GM12878 (cell line): ENCODE results near the gene CSRP1. TPM values are rescaled to one million over a fixed set of nuclear protein-coding genes. Genes with fewer than 3 reads are reported as not detected.

Experiments
- ATAC-seq: fragments of 200-7000 bp; cut with Tn5 transposase; 3 replicates; pipeline ENCODE4 v1.9.1; 2020; ENCODE audit warnings: mild to moderate bottlenecking, moderate library complexity
- BruUV-seq: library from RNA; stranded (reverse); fragments of 400-500 nt; replicated peaks from 2 replicates; lab custom pipeline; 2021; lab: Mats Ljungman, UMichigan
- CTCF ChIA-PET: fragments of 300-600 bp; sonication (Branson Sonifier 250); formaldehyde crosslinking; extraction: SDS; loops from one replicate; lab custom pipeline; 2021; ENCODE audit warnings: inconsistent platforms; lab: Yijun Ruan, JAX
- POLR2A ChIA-PET: fragments of 350-600 bp; formaldehyde crosslinking; extraction: SDS; loops from one replicate; lab custom pipeline; 2021; ENCODE audit warnings: inconsistent platforms; lab: Charles Lee
- RAD21 ChIA-PET: fragments of 300-600 bp; sonication (Branson Sonifier 250); formaldehyde crosslinking; loops from one replicate; lab custom pipeline; 2023; ENCODE audit warnings: antibody characterized with exemption; ENCODE audit not compliant: unreplicated experiment; lab: Charles Lee
- SMC1A ChIA-PET: fragments of 300-600 bp; sonication (Branson Sonifier 250); formaldehyde crosslinking; loops from one replicate; lab custom pipeline; 2023; ENCODE audit not compliant: unreplicated experiment, uncharacterized antibody; lab: Charles Lee
- DNase-seq: peaks from one replicate; pipeline ENCODE4 v3.0.0-alpha.2; 2011; ENCODE audit warnings: low read depth, low spot score
- FAIRE-seq: peaks from 3 replicates; lab custom pipeline; 2011; peaks lifted over from hg19 to GRCh38; lab: Jason Lieb, UNC
- H2AFZ ChIP-seq: 2 replicates; pipeline ENCODE4 v1.6.0; 2011; ENCODE audit warnings: low read depth, low read length, control low read depth; ENCODE audit not compliant: control insufficient read depth
- H3K27ac ChIP-seq: 2 replicates; pipeline ENCODE4 v1.5.1; 2011; ENCODE audit warnings: control low read depth; ENCODE audit not compliant: control insufficient read depth, insufficient read depth
- H3K27me3 ChIP-seq, 2 experiments: replicated peaks in 1 of 2; 2 replicates each; pipeline versions ENCODE4 v1.6.0 to v1.6.1; 2011; ENCODE audit warnings: low read length in 1 of 2; ENCODE audit not compliant: control insufficient read depth in 2 of 2, insufficient read depth in 2 of 2
- H3K36me3 ChIP-seq, 2 experiments: 2 replicates each; pipeline ENCODE4 v1.5.1; 2011; ENCODE audit warnings: low read length in 1 of 2; ENCODE audit not compliant: control insufficient read depth in 2 of 2, insufficient read depth in 2 of 2
- H3K4me1 ChIP-seq: 2 replicates; pipeline ENCODE4 v1.6.1; 2011; ENCODE audit warnings: mild to moderate bottlenecking, low read length, moderate library complexity, mixed read lengths; ENCODE audit not compliant: control insufficient read depth, insufficient read depth
- H3K4me2 ChIP-seq: 2 replicates; pipeline ENCODE4 v1.6.0; 2011; ENCODE audit warnings: control low read depth; ENCODE audit not compliant: control insufficient read depth, insufficient read depth
- H3K4me3 ChIP-seq: fragments of 200-600 bp; sonication (generic); 2 replicates; pipeline ENCODE4 v1.5.1; 2016
- H3K79me2 ChIP-seq: 2 replicates; pipeline ENCODE4 v1.6.0; 2011; ENCODE audit warnings: low read length; ENCODE audit not compliant: control insufficient read depth, insufficient read depth
- H3K9ac ChIP-seq: 2 replicates; pipeline ENCODE4 v1.8.0; 2011; ENCODE audit warnings: low read length, control low read depth, mixed read lengths; ENCODE audit not compliant: control insufficient read depth, insufficient read depth
- H3K9me3 ChIP-seq: replicated peaks from 3 replicates; pipeline ENCODE4 v1.5.1; 2011; ENCODE audit warnings: mild to moderate bottlenecking, low read length; ENCODE audit not compliant: control insufficient read depth, insufficient read depth
- H4K20me1 ChIP-seq: 2 replicates; pipeline ENCODE4 v1.6.0; 2011; ENCODE audit not compliant: control insufficient read depth, insufficient read depth
- ATF7 ChIP-seq: fragments of 450-650 bp; IDR thresholded peaks from 2 replicates; pipeline ENCODE4 v1.6.1; 2016; ENCODE audit warnings: low read depth, mild to moderate bottlenecking
- BACH1 ChIP-seq: fragments of 450-650 bp; IDR thresholded peaks from 2 replicates; pipeline ENCODE4 v1.6.1; 2017; ENCODE audit warnings: mild to moderate bottlenecking, borderline replicate concordance
- CHD2 ChIP-seq: IDR thresholded peaks from 2 replicates; pipeline ENCODE4 v1.6.1; 2011; ENCODE audit warnings: low read depth, low read length, improper control_type of control experiment, borderline replicate concordance
- E2F4 ChIP-seq: IDR thresholded peaks from 2 replicates; pipeline ENCODE4 v1.6.1; 2012; ENCODE audit warnings: low read depth, low read length, improper control_type of control experiment
- EED ChIP-seq: sonication (generic); IDR thresholded peaks from 2 replicates; pipeline ENCODE4 v1.6.1; 2016; ENCODE audit warnings: antibody characterized with exemption, low read depth
- EGR1 ChIP-seq, 2 experiments: IDR thresholded peaks; 1 replicate in 1 of 2; 2 replicates in 1 of 2; pipeline ENCODE4 v1.6.1; 2011 to 2012; ENCODE audit warnings: low read depth in 2 of 2, low read length in 2 of 2, borderline replicate concordance in 1 of 2, mild to moderate bottlenecking in 1 of 2, moderate library complexity in 1 of 2
- IKZF1 ChIP-seq: fragments of 450-650 bp; conservative IDR thresholded peaks from 2 replicates; pipeline ENCODE4 v1.6.1; 2017; ENCODE audit warnings: antibody characterized with exemption, mild to moderate bottlenecking
- IKZF2 ChIP-seq, 2 experiments: fragments of 450-650 bp; IDR thresholded peaks; 2 replicates each; pipeline ENCODE4 v1.6.1; 2017; ENCODE audit warnings: mild to moderate bottlenecking in 2 of 2, moderate library complexity in 2 of 2
- LARP7 ChIP-seq: fragments of 450-650 bp; IDR thresholded peaks from 2 replicates; pipeline ENCODE4 v1.6.1; 2017; ENCODE audit warnings: mild to moderate bottlenecking
- NBN ChIP-seq: fragments of 450-650 bp; IDR thresholded peaks from 2 replicates; pipeline ENCODE4 v1.6.1; 2016
- RBBP5 ChIP-seq: fragments of 200-600 bp; sonication (generic); conservative IDR thresholded peaks from 2 replicates; pipeline ENCODE4 v1.6.1; 2016
- RELB ChIP-seq: fragments of 450-650 bp; IDR thresholded peaks from 2 replicates; pipeline ENCODE4 v1.6.1; 2017; ENCODE audit warnings: low read depth, mild to moderate bottlenecking, moderate library complexity
- REST ChIP-seq: IDR thresholded peaks from 2 replicates; pipeline ENCODE4 v1.6.1; 2012; ENCODE audit warnings: mild to moderate bottlenecking, low read depth, low read length
- ZNF384 ChIP-seq: IDR thresholded peaks from 2 replicates; pipeline ENCODE4 v1.6.1; 2012; ENCODE audit warnings: low read depth, mild to moderate bottlenecking, low read length, improper control_type of control experiment, borderline replicate concordance
- ZNF622 ChIP-seq: fragments of 450-650 bp; IDR thresholded peaks from 2 replicates; pipeline ENCODE4 v1.6.1; 2017; ENCODE audit warnings: mild to moderate bottlenecking, inconsistent platforms
- WGBS: methylation state at CpG from one replicate; pipeline ENCODE4 v1.1.6; 2016; ENCODE audit warnings: low lambda C conversion rate; ENCODE audit not compliant: insufficient replicate concordance, insufficient coverage; ENCODE audit errors: missing lambda C conversion rate; 5-methylcytosine and 5-hydroxymethylcytosine counted together
- in situ Hi-C: fragments of 300-500 bp; cut with MboI; formaldehyde crosslinking; loops from 9 replicates; pipeline ENCODE4 v1.14.3; 2018; ENCODE audit warnings: mixed read lengths
- intact Hi-C: fragments of 100-400 bp; cut with micrococcal nuclease; formaldehyde crosslinking; loops from one replicate; pipeline ENCODE4 v1.14.2; 2022; ENCODE audit not compliant: unreplicated experiment
- polyA plus RNA-seq, 11 experiments: library from polyadenylated mRNA; depleted of rRNA in 4 of 11; unstranded in 6 of 11; stranded (reverse) in 5 of 11; fragments of >200 nt; fragmentation: Nextera tagmentation in 4 of 11; fragmentation: Illumina TruSeq in 1 of 11; extraction: Ambion mirVana in 4 of 11; extraction: Trizol in 1 of 11; gene quantifications; 1 replicate in 1 of 11; 2 replicates in 10 of 11; pipeline versions ENCODE4 v1.2.1 to v1.2.3, GENCODE V29; 2011 to 2016; ENCODE audit warnings: inconsistent platforms in 2 of 11, missing spikeins in 2 of 11, low read depth in 1 of 11
- total RNA-seq, 4 experiments: library from RNA; depleted of rRNA in 3 of 4; stranded (reverse); fragments of >200 nt in 3 of 4; fragmentation: Illumina TruSeq in 1 of 4; extraction: Trizol in 1 of 4; gene quantifications; 2 replicates each; pipeline versions ENCODE4 v1.2.1 to v1.2.3, GENCODE V29; 2013 to 2021
- TF ChIP-seq, protein P1 (sequence below): IDR thresholded peaks from 2 replicates; pipeline ENCODE4 v1.6.1; 2011; ENCODE audit warnings: low read depth, mild to moderate bottlenecking, low read length, moderate library complexity, borderline replicate concordance; ENCODE audit errors: extremely low read depth

CSRP1 gene
- total and polyA plus RNA-seq, 10 of the 15 experiments (the other 5 are each of a cell fraction or from before 2014, with no cell fraction given) = 23.4 to 99.2 (median 80.7) TPM

- ChIA-PET RAD21 (interaction anchor here (1.0 to 13.7 kb wide), 5 partner anchors 8 to 56 kb away, joined by 4 to 301 read pairs (median 23); partner anchors contain the start of gene PHLDA3), POLR2A (interaction anchor here (1.2 to 2.6 kb wide), 4 partner anchors 9 to 55 kb away, joined by 5 to 20 read pairs (median 10); partner anchors contain the start of gene PHLDA3), SMC1A (interaction anchor here (0.6 to 4.8 kb wide), 10 partner anchors 9 to 379 kb away, joined by 3 to 54 read pairs (median 4); partner anchors contain the start of gene PHLDA3), CTCF (interaction anchor here (0.7 to 16.5 kb wide), 12 partner anchors 9 to 107 kb away, joined by 3 to 455 read pairs (median 5); partner anchors contain the start of gene PHLDA3)
- H4K20me1 ChIP-seq = no peaks in the 10 kb centered on the region
- H3K27ac ChIP-seq = no peak overlapping the region; the same call in 1 of the 2 replicates
- H3K79me2 ChIP-seq = no peaks in the 10 kb centered on the region
- ATAC-seq (peak; percentile 54), DNase-seq (no peak), FAIRE-seq (no peak)
- BruUV-seq = no TSS peak
- no peaks in the 10 kb centered on the region for H3K27me3 ChIP-seq
- 0 out of 2 replicates have a peak overlapping the region, but pooled peaks have one; percentile 14 for H3K4me3 ChIP-seq
- intact Hi-C loops (no loop called here), in situ Hi-C loops (no loop called here)
- no peaks in the 10 kb centered on the region for H3K9me3 ChIP-seq
- H3K4me1 ChIP-seq = peaks cover 31% of the 10 kb centered on the region
- 44% methylated on average over 11 of the region's 11 CpGs for WGBS
- H3K9ac ChIP-seq = no peak overlapping the region
- peak overlapping the region; percentile 10; the same call in 1 of the 2 replicates for H3K4me2 ChIP-seq
- H3K36me3 ChIP-seq = no peaks in the 10 kb centered on the region
- peak overlapping the region; percentile 46; the same call in 1 of the 2 replicates for H2AFZ ChIP-seq
- TF ChIP-seq E2F4 = no peak
- no peak for TF ChIP-seq EED
- TF ChIP-seq CHD2 = peak; percentile 45; the same call in 1 of the 2 replicates
- 0 out of 2 replicates have a peak, but pooled peaks have one; percentile 49 for TF ChIP-seq RELB
- TF ChIP-seq RBBP5 = no peak
- no peak for TF ChIP-seq EGR1 (IDR thresholded peaks at IDR 0.05; ENCODE audit: borderline replicate concordance in 1 of 2, low read depth in 2 of 2, low read length in 2 of 2)
- TF ChIP-seq IKZF1 = peak; percentile 82
- TF ChIP-seq ZNF622 = no peak
- peak; percentile 81 to 86 for TF ChIP-seq IKZF2 (IDR thresholded peaks at IDR 0.05)
- peak; percentile 64; the same call in 1 of the 2 replicates for TF ChIP-seq ATF7
- TF ChIP-seq REST = no peak
- 0 out of 2 replicates have a peak, but pooled peaks have one; percentile 49 for TF ChIP-seq NBN
- TF ChIP-seq ZNF384 = no peak
- TF ChIP-seq LARP7 = no peak
- TF ChIP-seq, protein P1, sequence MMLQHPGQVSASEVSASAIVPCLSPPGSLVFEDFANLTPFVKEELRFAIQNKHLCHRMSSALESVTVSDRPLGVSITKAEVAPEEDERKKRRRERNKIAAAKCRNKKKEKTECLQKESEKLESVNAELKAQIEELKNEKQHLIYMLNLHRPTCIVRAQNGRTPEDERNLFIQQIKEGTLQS = no peak
- TF ChIP-seq BACH1 = no peak
These were observed 50.2 kb downstream of the CSRP1 start for GRCh38 chr1:201456499-201457309.
